ENCODE measurements around the gene DPP10.

DPP10 gene

GRCh38 chr2:115691409-115691808 is 1249.0 kb downstream of the DPP10 start:
- no peak for DNase-seq (ENCODE audit: low read depth, low spot score)

GRCh38 chr2:115694651-115695050 is 1252.2 kb downstream of the DPP10 start:
- DNase-seq (ENCODE audit: low read depth, low spot score), result no peak

- DNase-seq (ENCODE audit: low read depth, low spot score), result no peak
Measured at GRCh38 chr2:115733190-115733775, 1290.8 kb downstream of the DPP10 start.

- no peak for DNase-seq (ENCODE audit: low read depth, low spot score)
Measured at GRCh38 chr2:115738111-115738510, 1295.7 kb downstream of the DPP10 start.

GRCh38 chr2:115739574-115739973 is 1297.1 kb downstream of the DPP10 start:
- DNase-seq (ENCODE audit: low read depth, low spot score), result no peak

- no peak for DNase-seq (ENCODE audit: low read depth, low spot score)
Measured at GRCh38 chr2:115746151-115746550, 1303.7 kb downstream of the DPP10 start.

- no peak for DNase-seq (ENCODE audit: low read depth, low spot score)
Measured at GRCh38 chr2:115757286-115757685, 1314.8 kb downstream of the DPP10 start.

GRCh38 chr2:115763601-115764000 is 1321.2 kb downstream of the DPP10 start:
- no peak for DNase-seq (ENCODE audit: low read depth, low spot score)

GRCh38 chr2:115771516-115771915 is 1329.1 kb downstream of the DPP10 start:
- no peak for DNase-seq (ENCODE audit: low read depth, low spot score)

- DNase-seq (ENCODE audit: low read depth, low spot score), result no peak
Measured at GRCh38 chr2:115774361-115774760, 1331.9 kb downstream of the DPP10 start.

- no peak for DNase-seq (ENCODE audit: low read depth, low spot score)
Measured at GRCh38 chr2:115779085-115779632, 1336.7 kb downstream of the DPP10 start.

GRCh38 chr2:115782286-115782685 is 1339.8 kb downstream of the DPP10 start:
- DNase-seq (ENCODE audit: low read depth, low spot score), result no peak

- no peak for DNase-seq (ENCODE audit: low read depth, low spot score)
Measured at GRCh38 chr2:115796078-115796477, 1353.6 kb downstream of the DPP10 start.

- DNase-seq (ENCODE audit: low read depth, low spot score), result no peak
Measured at GRCh38 chr2:115807276-115807675, 1364.8 kb downstream of the DPP10 start.

GRCh38 chr2:115825912-115826311 is 1383.5 kb downstream of the DPP10 start:
- no peak for DNase-seq (ENCODE audit: low read depth, low spot score)

GRCh38 chr2:115833196-115833595 is 1390.8 kb downstream of the DPP10 start:
- DNase-seq (ENCODE audit: low read depth, low spot score), result no peak

- no peak for DNase-seq (ENCODE audit: low read depth, low spot score)
Measured at GRCh38 chr2:115838539-115838938, 1396.1 kb downstream of the DPP10 start.

- DNase-seq (ENCODE audit: low read depth, low spot score), result no peak
Measured at GRCh38 chr2:115842306-115842705, 1399.9 kb downstream of the DPP10 start.

GRCh38 chr2:115848192-115848591 is 1405.8 kb downstream of the DPP10 start:
- no peak for DNase-seq (ENCODE audit: low read depth, low spot score)

- no peak for DNase-seq (ENCODE audit: low read depth, low spot score)
Measured at GRCh38 chr2:115867024-115867423, 1424.6 kb downstream of the DPP10 start.

GRCh38 chr2:115874427-115874826 is 1432.0 kb downstream of the DPP10 start:
- DNase-seq (ENCODE audit: low read depth, low spot score), result no peak

GRCh38 chr2:115880558-115880957 is 1438.1 kb downstream of the DPP10 start:
- DNase-seq (ENCODE audit: low read depth, low spot score), result no peak

- DNase-seq (ENCODE audit: low read depth, low spot score), result no peak
Measured at GRCh38 chr2:115887209-115887776, 1444.9 kb downstream of the DPP10 start.
